ENCODE measurements around the gene SNX20. TPM values are rescaled to one million over a fixed set of nuclear protein-coding genes. Genes with fewer than 3 reads are reported as not detected.

Gene SNX20
- total RNA-seq, 4 donors from 2014 or later, result 0.57 to 1.5 (median 1.0) TPM

DNA sequence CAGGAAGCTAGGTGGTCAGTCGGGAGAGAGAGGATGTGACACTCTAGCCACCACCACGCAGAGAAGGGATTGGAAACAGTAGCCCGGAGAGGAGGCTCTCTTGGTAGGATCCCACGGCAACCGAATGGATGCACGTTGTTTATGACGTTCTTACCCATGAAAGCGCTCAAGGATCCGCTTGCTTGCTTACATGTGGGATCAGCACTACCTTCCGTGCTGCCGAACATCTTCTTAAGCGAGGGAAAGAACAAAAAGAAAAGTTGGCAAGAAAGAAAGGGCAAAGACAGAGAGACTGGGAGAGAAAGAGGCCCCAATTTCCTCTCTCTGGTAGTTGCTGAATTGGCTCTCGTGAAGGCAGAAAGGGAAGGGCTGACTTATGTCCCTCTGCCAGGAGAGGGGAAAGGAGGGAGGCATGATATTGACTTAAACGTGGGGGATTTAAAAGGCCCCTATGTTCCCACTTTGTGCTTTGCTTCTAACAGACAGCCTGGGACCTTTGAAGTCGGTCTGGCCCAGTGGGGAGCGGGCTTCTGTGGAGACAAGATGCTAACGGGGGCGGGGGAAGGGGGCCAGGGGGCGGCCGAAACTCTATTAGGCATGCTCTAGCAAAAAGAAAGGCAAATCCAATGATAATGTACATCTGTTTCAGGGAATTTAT is 35.4 kb downstream of the SNX20 start:
- TF ChIP-seq POLR2A (IDR thresholded peaks at IDR 0.05), result no peak
- H3K4me3 ChIP-seq (ENCODE audit: low read depth, poor library complexity, severe bottlenecking), result no peak overlapping the region
- DNase-seq (ENCODE audit: low spot score in 2 of 2), result no peak
- intact Hi-C loops (cut with DNase I; ENCODE audit: low total_unique reads), result no loop called here
- 71 to 79% methylated on average over 20 of the region's 20 CpGs for WGBS, 2 donors

DNA sequence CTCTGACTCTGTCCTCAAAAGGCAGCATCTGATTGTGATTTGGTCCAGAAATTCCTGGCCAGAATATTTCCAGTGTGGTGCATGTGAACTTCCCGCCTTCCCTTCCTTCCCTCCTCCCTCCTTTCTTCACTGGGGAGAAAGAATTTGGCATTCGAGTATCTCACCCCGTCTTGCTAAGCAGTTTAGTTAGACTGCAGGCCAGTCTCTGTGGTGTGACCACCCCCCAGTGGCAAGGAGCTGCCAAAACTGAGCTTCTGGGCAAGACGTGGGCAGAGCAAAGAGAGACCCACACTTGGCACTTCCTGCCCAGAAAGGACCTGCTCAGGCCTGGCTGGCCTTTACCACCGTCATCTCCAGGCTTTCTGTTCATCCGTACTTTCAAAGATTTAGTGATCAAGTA is 36.4 kb downstream of the SNX20 start:
- TF ChIP-seq, protein P1, sequence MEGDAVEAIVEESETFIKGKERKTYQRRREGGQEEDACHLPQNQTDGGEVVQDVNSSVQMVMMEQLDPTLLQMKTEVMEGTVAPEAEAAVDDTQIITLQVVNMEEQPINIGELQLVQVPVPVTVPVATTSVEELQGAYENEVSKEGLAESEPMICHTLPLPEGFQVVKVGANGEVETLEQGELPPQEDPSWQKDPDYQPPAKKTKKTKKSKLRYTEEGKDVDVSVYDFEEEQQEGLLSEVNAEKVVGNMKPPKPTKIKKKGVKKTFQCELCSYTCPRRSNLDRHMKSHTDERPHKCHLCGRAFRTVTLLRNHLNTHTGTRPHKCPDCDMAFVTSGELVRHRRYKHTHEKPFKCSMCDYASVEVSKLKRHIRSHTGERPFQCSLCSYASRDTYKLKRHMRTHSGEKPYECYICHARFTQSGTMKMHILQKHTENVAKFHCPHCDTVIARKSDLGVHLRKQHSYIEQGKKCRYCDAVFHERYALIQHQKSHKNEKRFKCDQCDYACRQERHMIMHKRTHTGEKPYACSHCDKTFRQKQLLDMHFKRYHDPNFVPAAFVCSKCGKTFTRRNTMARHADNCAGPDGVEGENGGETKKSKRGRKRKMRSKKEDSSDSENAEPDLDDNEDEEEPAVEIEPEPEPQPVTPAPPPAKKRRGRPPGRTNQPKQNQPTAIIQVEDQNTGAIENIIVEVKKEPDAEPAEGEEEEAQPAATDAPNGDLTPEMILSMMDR (IDR thresholded peaks at IDR 0.05), result no peak
- no peak for TF ChIP-seq POLR2A (IDR thresholded peaks at IDR 0.05)
- 38 to 42% methylated on average over 6 of the region's 6 CpGs for WGBS, 2 donors
- intact Hi-C loops (cut with DNase I; ENCODE audit: low total_unique reads), result no loop called here
- DNase-seq (ENCODE audit: low spot score in 2 of 2), result no peak
- no peak overlapping the region for H3K4me3 ChIP-seq (ENCODE audit: low read depth, poor library complexity, severe bottlenecking)

DNA sequence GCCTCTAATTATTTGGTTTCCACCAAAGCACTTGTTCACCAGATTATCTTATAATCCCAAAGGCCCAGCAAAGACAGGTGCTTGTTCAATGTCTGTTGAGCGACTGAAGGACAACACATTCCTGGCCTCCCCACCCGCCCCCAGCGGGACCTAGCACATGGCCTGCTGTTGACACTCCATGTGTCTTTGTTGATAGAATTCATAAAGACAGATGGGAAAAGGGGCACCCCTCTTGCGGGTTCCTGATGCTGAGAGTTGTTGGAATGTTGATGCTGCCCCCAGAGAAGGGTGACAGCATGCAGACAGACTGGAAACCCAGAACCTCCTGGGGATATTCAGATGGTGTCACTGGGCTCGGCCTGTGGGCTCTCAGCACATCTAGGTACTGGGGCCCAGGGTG is 36.9 kb downstream of the SNX20 start:
- intact Hi-C loops (cut with DNase I; ENCODE audit: low total_unique reads), result no loop called here
- no peak for DNase-seq (ENCODE audit: low spot score in 2 of 2)

DNA sequence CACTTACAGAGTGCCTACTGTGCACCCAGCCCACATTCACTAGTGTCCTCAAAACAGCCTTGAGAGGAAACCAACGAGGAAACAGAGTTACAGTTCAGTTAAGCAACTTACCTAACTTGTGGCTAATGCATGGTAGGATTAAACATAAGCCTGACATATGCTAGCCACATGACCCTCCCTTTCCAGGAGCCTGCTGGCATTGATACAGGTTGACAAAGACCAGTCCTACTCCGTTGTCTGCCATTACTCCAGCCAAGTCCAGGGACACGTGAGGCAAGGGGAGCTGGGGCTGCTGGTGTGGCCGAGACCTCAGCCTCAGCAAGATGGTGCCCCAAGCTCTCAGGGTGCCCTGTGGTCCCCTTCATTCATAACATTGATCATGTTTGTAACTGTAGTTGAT is 37.9 kb downstream of the SNX20 start:
- TF ChIP-seq, protein P1 (IDR thresholded peaks at IDR 0.05), result no peak
- H3K4me3 ChIP-seq (ENCODE audit: low read depth, poor library complexity, severe bottlenecking), result no peak overlapping the region
- WGBS, 2 donors, result 74 to 78% methylated on average over 4 of the region's 4 CpGs
- DNase-seq (ENCODE audit: low spot score in 2 of 2), result no peak
- intact Hi-C loops (cut with DNase I; ENCODE audit: low total_unique reads), result no loop called here

More for the DNA sequence above, 36.9 kb downstream of the SNX20 start:
- TF ChIP-seq, protein P1 (IDR thresholded peaks at IDR 0.05), result no peak
- TF ChIP-seq POLR2A (IDR thresholded peaks at IDR 0.05), result no peak
- H3K4me3 ChIP-seq (ENCODE audit: low read depth, poor library complexity, severe bottlenecking), result no peak overlapping the region
- 81 to 91% methylated on average over 5 of the region's 5 CpGs for WGBS, 2 donors

DNA sequence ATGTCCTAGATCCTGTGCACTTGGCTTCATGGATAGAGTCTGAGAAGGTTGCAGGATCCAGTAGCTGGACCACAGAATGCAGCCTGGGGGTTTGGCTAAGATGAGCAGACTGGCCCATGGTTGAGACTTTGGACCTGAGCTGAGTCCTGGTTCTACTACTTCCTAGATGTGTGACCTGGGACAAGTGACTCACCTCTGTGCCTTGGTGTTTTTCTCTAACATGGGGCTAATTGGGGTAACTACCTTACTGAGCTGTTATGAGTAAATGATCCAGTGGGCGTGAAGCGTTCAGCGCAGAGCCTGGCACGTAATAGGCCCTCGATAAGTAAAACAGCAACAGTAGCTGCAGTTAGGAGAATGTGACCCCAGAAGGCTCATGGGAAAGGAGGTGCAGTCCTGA is 38.8 kb downstream of the SNX20 start:
- intact Hi-C loops (cut with DNase I; ENCODE audit: low total_unique reads), result no loop called here
- TF ChIP-seq, protein P1 (IDR thresholded peaks at IDR 0.05), result no peak
- no peak for TF ChIP-seq POLR2A (IDR thresholded peaks at IDR 0.05)
- WGBS, 2 donors, result 88 to 91% methylated on average over 5 of the region's 5 CpGs
- DNase-seq (ENCODE audit: low spot score in 2 of 2), result no peak
- no peak overlapping the region for H3K4me3 ChIP-seq (ENCODE audit: low read depth, poor library complexity, severe bottlenecking)

DNA sequence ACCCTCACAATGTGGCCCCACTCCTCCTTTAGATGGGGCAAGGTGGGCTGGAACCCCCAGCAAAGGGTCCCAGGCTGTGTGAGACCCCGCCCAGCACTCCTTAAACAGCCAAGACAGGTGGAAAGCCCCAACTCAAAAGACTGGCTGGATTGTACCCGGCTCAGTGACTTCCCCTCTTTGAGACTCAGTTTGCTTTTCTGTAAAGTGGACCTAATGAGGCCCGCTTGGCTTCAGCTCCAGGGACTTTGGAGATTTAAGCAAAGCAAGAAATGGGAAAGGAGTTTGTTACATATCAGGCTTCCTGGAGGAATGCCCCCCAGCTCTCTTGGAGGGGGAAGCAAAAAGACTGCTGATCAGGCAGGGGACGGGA is 39.3 kb downstream of the SNX20 start:
- no peak for TF ChIP-seq POLR2A (IDR thresholded peaks at IDR 0.05)
- TF ChIP-seq, protein P1 (IDR thresholded peaks at IDR 0.05), result no peak
- H3K4me3 ChIP-seq (ENCODE audit: low read depth, poor library complexity, severe bottlenecking), result no peak overlapping the region
- WGBS, 2 donors, result 92 to 100% methylated on average over 4 of the region's 4 CpGs
- DNase-seq (ENCODE audit: low spot score in 2 of 2), result no peak
- intact Hi-C loops (cut with DNase I; ENCODE audit: low total_unique reads), result no loop called here

Data from lower leg skin (tissue), 4 donors.